ENCODE measurements around the gene KANSL1. TPM values are rescaled to one million over a fixed set of nuclear protein-coding genes. Genes with fewer than 3 reads are reported as not detected.
A peak's percentile ranks its signal among the peaks of the same experiment; 100 is the strongest.

KANSL1 gene
- total RNA-seq, 1 experiment from 2014 or later, result 72.7 TPM

- TF ChIP-seq HMGXB4 (CRISPR knock-in tag; IDR thresholded peaks at IDR 0.05), result no peak
- TF ChIP-seq MLX (CRISPR knock-in tag; IDR thresholded peaks at IDR 0.05), result no peak
- TF ChIP-seq AFF4 (CRISPR knock-in tag; IDR thresholded peaks at IDR 0.05; ENCODE audit: borderline replicate concordance), result no peak
- TF ChIP-seq CREM (CRISPR knock-in tag; IDR thresholded peaks at IDR 0.05), result no peak
- TF ChIP-seq SMAD3 (CRISPR knock-in tag; IDR thresholded peaks at IDR 0.05; ENCODE audit: borderline replicate concordance), result no peak
- no peak for TF ChIP-seq ETV6 (CRISPR knock-in tag; IDR thresholded peaks at IDR 0.05)
- TF ChIP-seq ZBTB21 (CRISPR knock-in tag; IDR thresholded peaks at IDR 0.05; ENCODE audit: borderline replicate concordance), result no peak
- no peak for TF ChIP-seq ZNF281 (CRISPR knock-in tag; IDR thresholded peaks at IDR 0.05)
- TF ChIP-seq CBFB (CRISPR knock-in tag; IDR thresholded peaks at IDR 0.05; ENCODE audit: low read depth), result no peak
- TF ChIP-seq NR1H2 (CRISPR knock-in tag; IDR thresholded peaks at IDR 0.05), result no peak
- TF ChIP-seq FOXK1 (CRISPR knock-in tag; IDR thresholded peaks at IDR 0.05), result no peak
- TF ChIP-seq ZMAT4 (CRISPR knock-in tag; IDR thresholded peaks at IDR 0.05), result no peak
- TF ChIP-seq TEAD4 (CRISPR knock-in tag; IDR thresholded peaks at IDR 0.05), result no peak
- no peak for TF ChIP-seq NFATC4 (CRISPR knock-in tag; IDR thresholded peaks at IDR 0.05)
Measured at GRCh38 chr17:46122486-46122871, 70.8 kb downstream of the KANSL1 start (continued).

GRCh38 chr17:46121841-46122485 is 71.3 kb downstream of the KANSL1 start:
- CTCF ChIA-PET, result no interaction called here
- ATAC-seq (no peak), DNase-seq (ENCODE audit: low spot score) (no peak)
- no peaks in the 10 kb centered on the region for H3K36me3 Mint-ChIP-seq
- peak overlapping the region; percentile 55; the same call in 1 of the 2 replicates for H3K27ac Mint-ChIP-seq
- H3K27me3 Mint-ChIP-seq (ENCODE audit: low read depth), result no peaks in the 10 kb centered on the region
- H3K9me3 Mint-ChIP-seq, result peaks cover 3% of the 10 kb centered on the region; the same call in 1 of the 2 replicates
- H3K4me1 Mint-ChIP-seq, result peaks cover 74% of the 10 kb centered on the region
- POLR2A ChIA-PET, result no interaction called here
- H3K4me3 Mint-ChIP-seq, result no peak overlapping the region
- TF ChIP-seq CDX4 (CRISPR knock-in tag; IDR thresholded peaks at IDR 0.05; ENCODE audit: borderline replicate concordance) (no peak), SMAD4 (CRISPR knock-in tag; IDR thresholded peaks at IDR 0.05) (no peak), MXD4 (CRISPR knock-in tag; IDR thresholded peaks at IDR 0.05; ENCODE audit: borderline replicate concordance) (no peak), USF2 (CRISPR knock-in tag; IDR thresholded peaks at IDR 0.05) (no peak), ZNF532 (CRISPR knock-in tag; IDR thresholded peaks at IDR 0.05; ENCODE audit: borderline replicate concordance) (no peak), IRF1 (CRISPR knock-in tag; IDR thresholded peaks at IDR 0.05) (no peak)

Measured in WTC11 (cell line).